DND-41 (cell line): Measurements from ENCODE around the gene GNS.

Experiments used
- CTCF ChIP-seq: IDR thresholded peaks from 2 replicates; pipeline ENCODE4 v1.5.1; 2012; ENCODE audit warnings: borderline replicate concordance, low read length, moderate library complexity, mild to moderate bottlenecking; ENCODE audit not compliant: poor library complexity, severe bottlenecking; ENCODE audit errors: extremely low read depth
- EZH2 ChIP-seq: IDR thresholded peaks from 3 replicates; pipeline ENCODE4 v1.6.1; 2012; ENCODE audit warnings: borderline replicate concordance, low read depth, mild to moderate bottlenecking, moderate library complexity, low read length, inconsistent platforms; ENCODE audit not compliant: severe bottlenecking

DNA sequence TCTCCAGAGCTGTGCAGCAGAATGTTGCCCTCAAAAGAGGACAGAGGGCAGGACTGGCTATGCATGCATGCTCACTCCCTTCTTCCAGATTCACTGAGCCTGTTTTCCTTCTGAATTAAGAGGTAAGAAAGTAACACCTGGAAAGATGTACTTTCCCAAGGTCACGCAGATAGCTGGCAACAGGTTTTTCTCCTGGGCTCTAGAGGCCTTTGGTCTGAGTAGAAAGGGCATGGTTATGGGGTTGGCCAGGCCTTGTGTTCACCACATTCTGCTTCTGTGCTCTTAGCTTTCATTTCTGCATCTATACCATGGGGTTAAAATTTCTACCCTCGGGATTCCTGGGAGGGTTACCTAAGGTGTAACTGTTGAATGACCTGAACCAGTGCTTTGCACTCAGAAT is 91.4 kb downstream of the GNS start:
- no peak for TF ChIP-seq CTCF
- no peak for TF ChIP-seq EZH2
